Endothelial cell of umbilical vein (primary cell): Measurements from ENCODE around the gene CNTROB. TPM values are rescaled to one million over a fixed set of nuclear protein-coding genes. Genes with fewer than 3 reads are reported as not detected.

ENCODE experiments used
- BruUV-seq: library from RNA; stranded (reverse); fragments of 400-500 nt; replicated peaks from 2 replicates; lab custom pipeline; 2021; lab: Mats Ljungman, UMichigan
- CTCF ChIA-PET: fragments of 300-600, 350-600 bp; sonication (Branson Sonifier 250); formaldehyde crosslinking; loops from one replicate; lab custom pipeline; 2021; ENCODE audit warnings: antibody characterized with exemption, inconsistent platforms; lab: Charles Lee
- POLR2A ChIA-PET: fragments of 300-600, 350-600 bp; sonication (Branson Sonifier 250); formaldehyde crosslinking; loops from one replicate; lab custom pipeline; 2021; ENCODE audit warnings: antibody characterized with exemption, inconsistent platforms; lab: Charles Lee
- DNase-seq: peaks from one replicate; pipeline ENCODE4 v3.0.0-alpha.2; 2011; ENCODE audit warnings: low read depth, low spot score
- FAIRE-seq: peaks from 2 replicates; lab custom pipeline; 2011; peaks lifted over from hg19 to GRCh38; lab: Jason Lieb, UNC
- H2AFZ ChIP-seq: 2 replicates; pipeline ENCODE4 v1.6.0; 2012; ENCODE audit warnings: low read depth, low read length, control low read depth, inconsistent platforms
- H3K27ac ChIP-seq: 2 replicates; pipeline ENCODE4 v1.5.1; 2011; ENCODE audit warnings: low read depth, mild to moderate bottlenecking, control low read depth, low read length, moderate library complexity; ENCODE audit not compliant: insufficient read depth
- H3K27me3 ChIP-seq, 2 experiments: 2 replicates each; pipeline versions ENCODE4 v1.6.0 to v1.6.1; 2011; ENCODE audit warnings: low read length in 2 of 2, mixed read lengths in 1 of 2; ENCODE audit not compliant: control insufficient read depth in 2 of 2, insufficient read depth in 2 of 2
- H3K36me3 ChIP-seq, 2 experiments: 2 replicates in 1 of 2; 3 replicates in 1 of 2; pipeline ENCODE4 v1.5.1; 2011; ENCODE audit warnings: low read length in 2 of 2, mild to moderate bottlenecking in 1 of 2, moderate library complexity in 1 of 2; ENCODE audit not compliant: control insufficient read depth in 2 of 2, insufficient read depth in 2 of 2; ENCODE audit errors: extremely low read depth in 1 of 2
- H3K4me1 ChIP-seq: 3 replicates; pipeline ENCODE4 v1.5.1; 2011; ENCODE audit warnings: mild to moderate bottlenecking, low read length; ENCODE audit not compliant: control insufficient read depth, insufficient read depth; ENCODE audit errors: extremely low read depth
- H3K4me2 ChIP-seq: 2 replicates; pipeline ENCODE4 v1.6.1; 2011; ENCODE audit warnings: low read length, control low read depth, mixed read lengths; ENCODE audit not compliant: insufficient read depth
- H3K4me3 ChIP-seq, 3 experiments: fragments of 200-600 bp in 1 of 3; sonication (generic), shearing (Covaris generic) in 1 of 3; replicated peaks in 1 of 3; 2 replicates each; pipeline ENCODE4 v1.5.1; 2011 to 2016; ENCODE audit warnings: control low read depth in 3 of 3, low read length in 3 of 3, mild to moderate bottlenecking in 2 of 3, inconsistent platforms in 1 of 3, low read depth in 1 of 3, moderate library complexity in 1 of 3; ENCODE audit not compliant: insufficient read depth in 1 of 3
- H3K79me2 ChIP-seq: 2 replicates; pipeline ENCODE4 v1.6.0; 2012; ENCODE audit warnings: low read length, inconsistent platforms; ENCODE audit not compliant: control insufficient read depth, insufficient read depth
- H3K9ac ChIP-seq: replicated peaks from 2 replicates; pipeline ENCODE3; 2011; ENCODE audit warnings: low read length, control low read depth; ENCODE audit not compliant: insufficient read depth; ENCODE audit errors: extremely low read depth
- H3K9me1 ChIP-seq: replicated peaks from 3 replicates; pipeline ENCODE4 v1.6.0; 2011; ENCODE audit warnings: mild to moderate bottlenecking, low read length; ENCODE audit not compliant: control insufficient read depth, insufficient read depth; ENCODE audit errors: extremely low read depth
- H3K9me3 ChIP-seq: replicated peaks from 2 replicates; pipeline ENCODE4 v1.5.1; 2012; ENCODE audit warnings: low read length, inconsistent platforms; ENCODE audit not compliant: control insufficient read depth, insufficient read depth
- H4K20me1 ChIP-seq: replicated peaks from 2 replicates; pipeline ENCODE3; 2011; ENCODE audit warnings: mild to moderate bottlenecking, low read length; ENCODE audit not compliant: control insufficient read depth, insufficient read depth; ENCODE audit errors: extremely low read depth
- CTCF ChIP-seq, 2 donors: IDR thresholded peaks; 1 replicate in 1 of 2; 2 replicates in 1 of 2; pipeline ENCODE4 v1.5.1; 2011; ENCODE audit warnings: low read length in 2 of 2, mild to moderate bottlenecking in 2 of 2, moderate library complexity in 2 of 2, control low read depth in 1 of 2, inconsistent platforms in 1 of 2, low read depth in 1 of 2; ENCODE audit not compliant: insufficient read depth in 1 of 2; ENCODE audit errors: extremely low read depth in 1 of 2
- EZH2 ChIP-seq: IDR thresholded peaks from 2 replicates; pipeline ENCODE4 v1.6.1; 2012; ENCODE audit warnings: borderline replicate concordance, low read depth, mild to moderate bottlenecking, moderate library complexity, low read length, inconsistent platforms; ENCODE audit not compliant: severe bottlenecking
- FOS ChIP-seq: IDR thresholded peaks from 2 replicates; pipeline ENCODE4 v1.6.1; 2011; ENCODE audit warnings: mild to moderate bottlenecking, low read length, moderate library complexity, borderline replicate concordance; ENCODE audit not compliant: insufficient read depth
- JUN ChIP-seq: IDR thresholded peaks from 2 replicates; pipeline ENCODE4 v1.6.1; 2011; ENCODE audit warnings: borderline replicate concordance, low read depth; ENCODE audit not compliant: insufficient read length, insufficient read depth
- MAX ChIP-seq: IDR thresholded peaks from 2 replicates; pipeline ENCODE4 v1.6.1; 2011; ENCODE audit not compliant: insufficient read depth, insufficient read length
- MYC ChIP-seq: IDR thresholded peaks from one replicate; pipeline ENCODE4 v1.6.1; 2011; ENCODE audit warnings: mild to moderate bottlenecking, low read depth, low read length
- POLR2A ChIP-seq: IDR thresholded peaks from 2 replicates; pipeline ENCODE4 v1.6.1; 2012; ENCODE audit warnings: low read depth, mild to moderate bottlenecking, control low read depth, low read length
- POLR2AphosphoS5 ChIP-seq: IDR thresholded peaks from 2 replicates; pipeline ENCODE4 v1.6.1; 2012; ENCODE audit warnings: low read depth, mild to moderate bottlenecking, control low read depth, low read length, moderate library complexity; ENCODE audit not compliant: insufficient read depth
- dilution Hi-C: fragments of 300-500 bp; cut with MboI; formaldehyde crosslinking; loops from one replicate; pipeline ENCODE4 v1.15.0; 2019; ENCODE audit warnings: low sequenced_read_pairs; ENCODE audit not compliant: extremely low pct_ligation_motif_present
- intact Hi-C: fragments of 100-400 bp; cut with micrococcal nuclease; formaldehyde crosslinking; loops from one replicate; pipeline ENCODE4 v1.10.0; 2022
- polyA plus RNA-seq, 4 experiments: library from polyadenylated mRNA; depleted of rRNA in 3 of 4; stranded (reverse) in 3 of 4; unstranded in 1 of 4; fragments of >200 nt; gene quantifications; 2 replicates each; pipeline versions ENCODE4 v1.2.1 to v1.2.3, GENCODE V29; 2011 to 2012; ENCODE audit warnings: missing spikeins in 1 of 4
- total RNA-seq: library from RNA; stranded (reverse); gene quantifications from 2 replicates; pipeline ENCODE4 v1.2.3, GENCODE V29; 2021

Gene CNTROB
- total and polyA plus RNA-seq, 2 donors (not counting 3 experiments of a cell fraction or from before 2014, with no cell fraction given), result 24.9 to 47.2 TPM

DNA sequence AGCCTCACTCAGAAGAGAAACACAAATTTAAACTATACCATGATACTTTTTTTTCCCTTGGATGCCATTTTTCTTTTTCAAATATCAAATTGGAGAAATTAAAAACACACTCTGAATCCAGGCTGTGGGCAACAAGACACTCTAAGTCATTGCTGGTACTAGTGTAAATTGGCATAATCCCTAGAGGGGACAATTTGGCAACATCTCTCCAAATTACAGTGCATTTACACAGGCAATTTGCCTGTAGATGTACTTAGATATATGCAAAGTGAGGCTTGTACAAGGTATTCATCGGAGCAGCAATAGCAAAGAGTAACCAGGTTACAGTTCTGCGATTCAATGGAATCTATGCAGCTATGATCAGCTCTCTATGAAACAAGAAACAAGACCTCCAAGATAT lies 63.7 kb downstream of the CNTROB start:
- CTCF ChIA-PET, result no interaction called here
- FAIRE-seq, result no peak

More for the DNA sequence above, 63.7 kb downstream of the CNTROB start:
- no peak overlapping the region for H3K27ac ChIP-seq
- intact Hi-C loops, result no loop called here
- no peak overlapping the region for H3K9ac ChIP-seq
- DNase-seq, result no peak
- no peaks in the 10 kb centered on the region for H3K4me1 ChIP-seq
- H3K9me3 ChIP-seq, result no peaks in the 10 kb centered on the region
- no peaks in the 10 kb centered on the region for H3K9me1 ChIP-seq
- H2AFZ ChIP-seq, result no peak overlapping the region
- dilution Hi-C loops, result no loop called here
- BruUV-seq, result no TSS peak
- H3K4me3 ChIP-seq, result no peak overlapping the region
- no peaks in the 10 kb centered on the region for H3K79me2 ChIP-seq
- TF ChIP-seq EZH2, result no peak
- no peak for TF ChIP-seq POLR2A
- no peak for TF ChIP-seq JUN
- TF ChIP-seq FOS, result no peak
- TF ChIP-seq CTCF (IDR thresholded peaks at IDR 0.05; ENCODE audit: extremely low read depth in 1 of 2, insufficient read depth in 1 of 2, low read depth in 1 of 2, low read length in 2 of 2), result no peak
- no peak for TF ChIP-seq MAX
- no peak for TF ChIP-seq POLR2AphosphoS5
- TF ChIP-seq MYC, result no peak
- peaks cover 14 to 27% of the 10 kb centered on the region in 2 experiments for H3K27me3 ChIP-seq
- no peaks in the 10 kb centered on the region for H3K36me3 ChIP-seq
- no peak overlapping the region for H3K4me2 ChIP-seq
- no peaks in the 10 kb centered on the region for H4K20me1 ChIP-seq
- POLR2A ChIA-PET, result no interaction called here
